ENCODE measurements around the gene RRP9.

RRP9 gene

DNA sequence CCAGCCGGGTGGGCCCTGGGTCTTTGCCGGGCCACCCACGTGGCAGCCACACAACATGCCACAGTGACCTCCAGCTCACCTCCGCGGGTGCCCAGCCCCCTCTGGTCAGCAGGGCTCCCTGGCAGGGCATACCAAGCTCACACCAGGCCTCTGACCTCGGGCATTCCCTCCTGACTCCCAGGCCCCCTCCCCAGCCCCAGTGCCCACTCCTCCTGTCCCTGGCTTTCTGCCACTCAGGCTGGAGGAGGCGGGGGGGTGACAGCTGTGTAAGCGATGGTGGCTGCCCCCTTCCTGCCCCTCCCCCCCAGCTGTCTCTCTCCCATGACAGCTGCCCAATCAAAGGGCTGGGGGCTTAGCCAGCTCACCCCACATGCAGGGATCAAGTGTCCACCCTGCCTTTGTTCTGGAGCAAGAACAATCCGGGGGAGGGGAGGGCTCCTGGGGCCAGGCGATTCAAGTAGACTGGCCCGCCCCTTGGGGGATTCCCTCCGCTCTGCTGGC lies 22.3 kb upstream of the RRP9 start:
- Histone ChIP-seq H3K27ac (ENCODE audit: low read depth in 2 of 2, low read length in 2 of 2) (no peak overlapping the region), H3K4me3 (ENCODE audit: low read length in 2 of 2) (no peak overlapping the region), H3K27me3 (ENCODE audit: control insufficient read depth in 2 of 2, insufficient read depth in 2 of 2, low read length in 2 of 2) (no peaks in the 10 kb centered on the region), H3K9ac (ENCODE audit: low read depth in 1 of 2, low read length in 2 of 2) (no peak overlapping the region), H3K36me3 (ENCODE audit: control insufficient read depth in 2 of 2, insufficient read depth in 2 of 2, low read length in 2 of 2) (peaks cover 2% of the 10 kb centered on the region in 2 donors), H3K4me1 (ENCODE audit: control insufficient read depth in 2 of 2, insufficient read depth in 2 of 2, low read length in 2 of 2) (peaks cover 7 to 13% of the 10 kb centered on the region in 2 donors), H3K9me3 (ENCODE audit: control insufficient read depth in 2 of 2, low read length in 2 of 2) (no peaks in the 10 kb centered on the region)

DNA sequence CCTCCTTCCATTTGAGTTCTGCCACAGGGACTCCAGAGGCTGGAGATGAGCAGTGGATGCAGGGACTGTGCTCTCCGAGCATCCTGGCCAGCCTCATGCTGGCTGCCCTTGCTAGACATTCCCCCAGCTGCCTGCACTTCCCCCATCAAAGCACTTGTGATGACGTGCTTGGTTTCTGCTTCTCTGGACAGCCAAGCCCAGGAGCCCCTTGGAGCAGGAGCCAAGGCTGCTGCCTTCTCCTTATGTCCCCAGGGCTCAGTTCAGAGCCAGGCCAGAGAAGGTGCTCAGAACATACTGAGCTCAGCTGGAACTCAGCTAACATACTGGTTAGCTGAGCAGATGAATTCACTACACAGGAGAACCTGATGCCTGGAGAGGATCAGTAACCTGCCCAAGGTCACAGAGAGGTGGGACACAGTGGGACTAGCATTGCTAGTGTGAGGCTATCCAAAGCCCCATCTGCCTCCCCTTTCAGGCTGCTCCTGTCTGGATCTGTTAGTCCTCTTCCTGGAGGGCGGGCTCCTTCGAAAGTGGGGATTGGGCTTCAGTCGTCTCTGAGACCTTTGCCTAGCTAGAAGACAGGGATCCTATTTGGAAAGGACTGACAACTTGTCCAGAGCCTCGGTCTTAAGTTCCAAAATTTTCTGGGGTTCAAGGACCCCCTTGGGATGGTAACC lies 21.3 kb upstream of the RRP9 start:
- Histone ChIP-seq H3K4me1 (ENCODE audit: control insufficient read depth in 2 of 2, insufficient read depth in 2 of 2, low read length in 2 of 2) (peaks cover 5 to 6% of the 10 kb centered on the region in 2 donors), H3K4me3 (ENCODE audit: low read length in 2 of 2) (no peak overlapping the region), H3K27ac (ENCODE audit: low read depth in 2 of 2, low read length in 2 of 2) (no peak overlapping the region), H3K9me3 (ENCODE audit: control insufficient read depth in 2 of 2, low read length in 2 of 2) (no peaks in the 10 kb centered on the region), H3K27me3 (ENCODE audit: control insufficient read depth in 2 of 2, insufficient read depth in 2 of 2, low read length in 2 of 2) (no peaks in the 10 kb centered on the region), H3K36me3 (ENCODE audit: control insufficient read depth in 2 of 2, insufficient read depth in 2 of 2, low read length in 2 of 2) (peaks cover 2% of the 10 kb centered on the region in 2 donors), H3K9ac (ENCODE audit: low read depth in 1 of 2, low read length in 2 of 2) (no peak overlapping the region)

DNA sequence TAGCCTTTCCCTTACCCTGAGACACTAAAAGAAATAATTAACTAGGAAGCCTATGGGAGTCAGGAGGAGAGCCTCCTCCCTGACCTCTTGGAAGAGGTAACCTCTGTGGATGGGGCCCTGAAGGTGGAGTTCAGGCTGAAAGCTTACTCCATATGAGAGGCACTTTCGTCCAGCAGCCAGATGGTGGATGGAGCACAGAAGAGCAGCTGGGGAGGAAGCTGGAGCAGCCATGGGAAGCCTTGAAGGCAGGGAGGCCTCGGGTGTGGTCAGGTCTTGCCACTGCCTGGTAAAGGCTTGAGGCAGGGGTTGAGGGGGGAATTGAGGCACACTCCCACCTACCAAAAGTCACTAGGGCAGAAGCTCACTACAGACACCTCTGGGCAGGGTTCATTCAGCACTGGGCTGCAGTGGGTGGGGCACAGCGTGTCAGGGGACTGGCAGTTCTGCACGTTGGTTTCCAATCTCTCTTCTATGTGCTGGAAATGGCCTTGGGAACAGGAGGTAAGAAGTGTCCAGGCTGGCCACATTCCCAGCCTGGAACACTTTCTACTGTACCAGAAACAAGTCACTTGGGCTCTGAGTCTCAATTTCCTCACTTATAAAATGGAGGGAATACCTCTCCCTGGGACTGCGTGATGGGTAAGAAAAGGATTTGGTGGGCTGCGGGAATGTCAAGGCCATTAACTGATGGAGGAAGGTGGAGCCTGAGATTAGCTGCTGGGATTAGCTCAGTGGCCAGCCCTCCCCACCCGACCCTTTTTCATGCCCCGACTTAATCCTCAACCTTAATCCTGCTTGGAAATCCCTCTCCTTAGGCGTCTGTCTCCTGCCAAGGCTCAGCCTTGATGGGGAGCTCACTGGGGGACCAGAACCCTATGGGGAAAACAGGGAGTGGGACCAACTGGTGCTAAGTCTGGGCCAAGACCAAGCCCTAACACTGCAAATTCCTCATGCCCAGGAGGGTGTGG lies 20.2 kb upstream of the RRP9 start:
- Histone ChIP-seq H3K27ac (ENCODE audit: low read depth in 2 of 2, low read length in 2 of 2) (no peak overlapping the region), H3K9ac (ENCODE audit: low read depth in 1 of 2, low read length in 2 of 2) (no peak overlapping the region), H3K4me3 (ENCODE audit: low read length in 2 of 2) (no peak overlapping the region), H3K36me3 (ENCODE audit: control insufficient read depth in 2 of 2, insufficient read depth in 2 of 2, low read length in 2 of 2) (peaks cover 2% of the 10 kb centered on the region in 2 donors), H3K4me1 (ENCODE audit: control insufficient read depth in 2 of 2, insufficient read depth in 2 of 2, low read length in 2 of 2) (peaks cover 1 to 2% of the 10 kb centered on the region in 2 donors), H3K27me3 (ENCODE audit: control insufficient read depth in 2 of 2, insufficient read depth in 2 of 2, low read length in 2 of 2) (no peaks in the 10 kb centered on the region), H3K9me3 (ENCODE audit: control insufficient read depth in 2 of 2, low read length in 2 of 2) (no peaks in the 10 kb centered on the region)

DNA sequence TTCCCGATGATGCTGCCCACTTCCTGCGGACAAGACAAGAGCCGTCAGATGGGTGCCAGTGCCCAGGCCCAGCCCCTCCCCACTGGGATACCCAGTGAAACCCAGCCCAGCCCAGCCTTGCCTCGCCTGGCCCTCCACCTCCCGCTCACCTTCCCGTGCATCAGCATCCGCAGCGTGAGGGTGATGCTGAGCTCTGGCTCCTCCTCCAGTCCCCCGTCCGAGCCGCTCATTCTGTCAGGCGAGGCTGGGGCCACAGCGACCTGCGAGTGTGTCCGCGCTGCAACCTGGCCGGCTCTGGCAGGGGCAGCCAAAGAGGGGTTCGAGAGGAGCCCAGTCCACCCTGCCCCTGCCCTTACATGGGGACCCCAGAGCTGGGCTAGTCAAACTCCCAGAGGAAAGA lies 19.3 kb upstream of the RRP9 start:
- Histone ChIP-seq H3K4me3 (ENCODE audit: low read length in 2 of 2) (no peak overlapping the region), H3K9ac (ENCODE audit: low read depth in 1 of 2, low read length in 2 of 2) (no peak overlapping the region), H3K4me1 (ENCODE audit: control insufficient read depth in 2 of 2, insufficient read depth in 2 of 2, low read length in 2 of 2) (no peaks in the 10 kb centered on the region), H3K36me3 (ENCODE audit: control insufficient read depth in 2 of 2, insufficient read depth in 2 of 2, low read length in 2 of 2) (peaks cover 2% of the 10 kb centered on the region in 2 donors), H3K9me3 (ENCODE audit: control insufficient read depth in 2 of 2, low read length in 2 of 2) (no peaks in the 10 kb centered on the region), H3K27me3 (ENCODE audit: control insufficient read depth in 2 of 2, insufficient read depth in 2 of 2, low read length in 2 of 2) (no peaks in the 10 kb centered on the region), H3K27ac (ENCODE audit: low read depth in 2 of 2, low read length in 2 of 2) (no peak overlapping the region)

DNA sequence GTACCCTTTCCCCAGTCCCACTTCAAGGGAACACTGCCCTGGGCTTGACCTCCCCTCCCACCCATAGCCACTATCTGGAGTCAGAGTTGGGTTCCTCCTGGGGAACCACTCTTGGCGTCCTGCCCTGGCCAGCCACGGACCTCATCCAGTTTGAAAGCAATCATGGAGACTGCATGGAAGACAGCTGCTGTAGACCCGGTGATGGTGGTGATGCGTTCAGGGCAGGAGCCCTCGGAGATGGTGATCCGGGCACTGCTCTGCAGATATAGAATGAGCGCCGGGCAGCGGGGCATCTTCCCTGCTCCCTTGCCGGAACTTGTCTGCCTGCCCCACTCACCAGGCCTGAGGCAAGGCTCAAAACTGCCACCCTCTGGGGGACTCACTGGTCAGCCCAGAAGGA lies 18.7 kb upstream of the RRP9 start:
- Histone ChIP-seq H3K27ac (ENCODE audit: low read depth in 2 of 2, low read length in 2 of 2) (no peak overlapping the region), H3K36me3 (ENCODE audit: control insufficient read depth in 2 of 2, insufficient read depth in 2 of 2, low read length in 2 of 2) (peaks cover 2% of the 10 kb centered on the region in 2 donors), H3K4me3 (ENCODE audit: low read length in 2 of 2) (no peak overlapping the region), H3K9ac (ENCODE audit: low read depth in 1 of 2, low read length in 2 of 2) (no peak overlapping the region), H3K4me1 (ENCODE audit: control insufficient read depth in 2 of 2, insufficient read depth in 2 of 2, low read length in 2 of 2) (no peaks in the 10 kb centered on the region), H3K27me3 (ENCODE audit: control insufficient read depth in 2 of 2, insufficient read depth in 2 of 2, low read length in 2 of 2) (peaks cover 0 to 3% of the 10 kb centered on the region in 2 donors), H3K9me3 (ENCODE audit: control insufficient read depth in 2 of 2, low read length in 2 of 2) (no peaks in the 10 kb centered on the region)

DNA sequence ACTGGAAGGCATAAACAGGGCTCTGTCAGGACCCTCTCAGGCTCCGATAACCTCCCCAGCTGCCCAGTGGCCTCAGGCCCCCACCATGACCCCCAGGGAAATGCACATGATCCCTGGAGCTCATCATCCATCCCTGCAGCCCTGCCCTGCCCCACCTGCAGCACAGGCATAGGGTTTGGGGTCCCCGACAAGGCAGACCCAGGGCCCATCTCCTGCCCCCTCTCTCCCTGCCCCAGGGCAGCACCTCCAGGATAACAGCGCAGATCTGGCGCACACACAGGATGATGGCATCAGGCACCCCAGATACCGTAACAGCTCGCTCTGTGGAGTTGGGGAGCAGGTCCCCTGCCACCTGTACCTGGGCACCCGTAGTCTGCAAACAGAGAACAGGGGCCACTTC lies 17.9 kb upstream of the RRP9 start:
- Histone ChIP-seq H3K9ac (ENCODE audit: low read depth in 1 of 2, low read length in 2 of 2) (no peak overlapping the region), H3K4me1 (ENCODE audit: control insufficient read depth in 2 of 2, insufficient read depth in 2 of 2, low read length in 2 of 2) (no peaks in the 10 kb centered on the region), H3K36me3 (ENCODE audit: control insufficient read depth in 2 of 2, insufficient read depth in 2 of 2, low read length in 2 of 2) (peaks cover 2% of the 10 kb centered on the region in 2 donors), H3K9me3 (ENCODE audit: control insufficient read depth in 2 of 2, low read length in 2 of 2) (no peaks in the 10 kb centered on the region), H3K4me3 (ENCODE audit: low read length in 2 of 2) (no peak overlapping the region), H3K27me3 (ENCODE audit: control insufficient read depth in 2 of 2, insufficient read depth in 2 of 2, low read length in 2 of 2) (peaks cover 0 to 7% of the 10 kb centered on the region in 2 donors), H3K27ac (ENCODE audit: low read depth in 2 of 2, low read length in 2 of 2) (no peak overlapping the region)

DNA sequence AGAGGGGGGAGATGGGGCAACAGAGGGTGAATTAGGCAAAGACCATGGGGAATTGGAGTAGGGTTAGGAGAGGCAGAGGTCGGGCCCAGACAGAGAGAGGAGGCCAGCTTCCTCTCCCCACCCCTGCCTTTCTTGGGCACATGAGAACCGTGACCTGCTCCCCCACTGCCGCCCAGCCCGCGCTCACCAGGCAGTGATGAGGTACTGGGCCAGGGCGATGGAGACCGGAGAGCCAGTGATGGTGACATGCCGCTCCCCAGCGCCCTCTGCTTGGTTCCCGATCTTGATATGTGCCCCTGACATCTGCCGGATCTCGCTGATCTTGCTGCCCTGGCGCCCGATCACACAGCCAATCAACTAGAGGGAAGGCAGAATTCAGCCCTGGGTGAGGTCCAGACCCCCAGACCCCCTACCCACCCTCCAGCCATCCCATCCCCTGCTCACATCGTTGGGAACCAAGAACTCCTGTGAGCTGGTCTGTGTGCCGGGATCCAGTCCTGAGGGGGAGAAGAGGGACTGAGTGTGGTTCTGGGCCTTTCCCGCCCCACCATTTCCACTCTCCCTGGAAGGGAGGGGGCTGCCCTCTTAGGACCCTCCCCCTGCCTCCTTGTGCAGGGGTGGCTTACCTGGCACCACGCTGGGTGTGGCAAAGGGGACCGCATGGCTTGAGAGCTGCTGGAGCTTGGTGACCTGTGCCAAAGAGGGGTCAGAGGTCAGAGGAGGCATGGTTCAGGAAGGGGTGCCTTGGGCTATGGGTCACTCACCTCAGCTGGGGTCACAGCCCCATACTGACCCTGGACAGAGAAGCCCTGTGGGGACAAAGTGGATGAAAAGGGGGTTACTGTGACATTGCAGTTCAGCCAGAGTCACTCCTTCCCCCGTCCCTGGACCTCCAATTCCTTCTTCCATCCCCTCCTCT lies 17.2 kb upstream of the RRP9 start:
- no peak overlapping the region for H3K9ac ChIP-seq (ENCODE audit: low read depth in 1 of 2, low read length in 2 of 2)
- no peaks in the 10 kb centered on the region for H3K4me1 ChIP-seq (ENCODE audit: control insufficient read depth in 2 of 2, insufficient read depth in 2 of 2, low read length in 2 of 2)
- H3K9me3 ChIP-seq (ENCODE audit: control insufficient read depth in 2 of 2, low read length in 2 of 2) = no peaks in the 10 kb centered on the region
- H3K27ac ChIP-seq (ENCODE audit: low read depth in 2 of 2, low read length in 2 of 2) = no peak overlapping the region
- H3K4me3 ChIP-seq (ENCODE audit: low read length in 2 of 2) = no peak overlapping the region
- H3K36me3 ChIP-seq (ENCODE audit: control insufficient read depth in 2 of 2, insufficient read depth in 2 of 2, low read length in 2 of 2) = peaks cover 2% of the 10 kb centered on the region in 2 donors
- peaks cover 0 to 7% of the 10 kb centered on the region in 2 donors for H3K27me3 ChIP-seq (ENCODE audit: control insufficient read depth in 2 of 2, insufficient read depth in 2 of 2, low read length in 2 of 2)

DNA sequence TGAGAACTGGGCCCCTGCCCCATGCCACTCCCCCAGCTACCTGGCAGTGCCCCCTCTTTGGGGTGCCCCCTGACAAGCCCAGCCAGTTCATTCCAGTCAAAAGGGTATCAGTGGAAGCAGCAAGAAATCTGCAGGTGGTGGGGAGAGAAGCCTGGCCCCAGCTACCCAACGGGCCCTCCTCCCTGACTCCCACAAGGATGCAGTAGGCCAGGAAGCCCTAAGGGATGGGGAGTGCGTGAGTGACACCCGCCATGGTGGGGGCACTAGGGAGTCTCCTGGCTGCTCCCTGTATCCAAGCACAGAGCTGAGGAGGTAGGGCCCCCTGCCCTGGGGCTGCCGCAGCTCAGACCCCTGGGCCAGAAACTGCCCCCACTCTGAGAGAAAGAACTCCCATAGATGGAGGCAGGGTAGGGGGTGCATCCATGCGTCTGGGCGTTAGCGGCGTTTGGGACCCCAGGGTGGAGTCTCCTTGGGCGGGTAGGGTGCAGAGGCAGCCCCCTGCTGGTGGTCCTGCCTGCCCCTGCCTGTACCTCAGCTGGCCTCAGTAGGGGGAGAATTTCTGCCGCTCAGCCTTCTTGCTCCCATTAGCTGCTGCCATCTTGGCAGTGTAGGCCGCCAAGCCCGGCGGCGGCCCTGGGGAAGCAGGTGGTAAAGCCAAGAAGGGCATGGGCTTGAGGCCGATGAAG lies 16.0 kb upstream of the RRP9 start:
- H3K9me3 ChIP-seq (ENCODE audit: control insufficient read depth in 2 of 2, low read length in 2 of 2) = no peaks in the 10 kb centered on the region
- peaks cover 2% of the 10 kb centered on the region in 2 donors for H3K36me3 ChIP-seq (ENCODE audit: control insufficient read depth in 2 of 2, insufficient read depth in 2 of 2, low read length in 2 of 2)
- H3K4me1 ChIP-seq (ENCODE audit: control insufficient read depth in 2 of 2, insufficient read depth in 2 of 2, low read length in 2 of 2) = no peaks in the 10 kb centered on the region
- peaks cover 0 to 7% of the 10 kb centered on the region in 2 donors for H3K27me3 ChIP-seq (ENCODE audit: control insufficient read depth in 2 of 2, insufficient read depth in 2 of 2, low read length in 2 of 2)
- no peak overlapping the region for H3K4me3 ChIP-seq (ENCODE audit: low read length in 2 of 2)
- no peak overlapping the region for H3K27ac ChIP-seq (ENCODE audit: low read depth in 2 of 2, low read length in 2 of 2)
- no peak overlapping the region for H3K9ac ChIP-seq (ENCODE audit: low read depth in 1 of 2, low read length in 2 of 2)
